Measurements from ENCODE around the gene ARHGEF28.

Gene ARHGEF28

GRCh38 chr5:73908395-73908794 lies 282.4 kb downstream of the ARHGEF28 start:
- no peak for DNase-seq (ENCODE audit: insufficient read length, low spot score)
- TF ChIP-seq CTCF (IDR thresholded peaks at IDR 0.05; ENCODE audit: insufficient read depth, missing control alignments): no peak
- FAIRE-seq: no peak

DNA sequence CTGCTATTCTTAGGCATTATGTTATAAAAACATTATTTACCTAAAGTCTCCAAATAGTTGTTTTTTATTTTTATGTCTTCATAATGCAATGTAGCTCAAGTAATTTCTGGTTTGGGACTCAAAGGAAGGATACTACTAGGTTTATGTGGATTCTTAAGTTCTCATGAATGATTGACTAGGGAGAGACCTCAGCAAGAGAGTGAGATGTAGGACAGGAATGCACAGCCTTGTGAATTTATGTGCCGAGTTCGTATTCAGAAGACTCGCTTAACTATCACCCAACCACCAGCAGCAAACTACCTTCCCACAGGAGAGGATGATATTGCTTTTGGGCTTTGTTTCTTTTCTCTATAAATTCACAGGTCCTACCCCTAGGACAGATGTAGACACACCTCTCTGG lies 282.9 kb downstream of the ARHGEF28 start:
- no peak for TF ChIP-seq CTCF (IDR thresholded peaks at IDR 0.05; ENCODE audit: insufficient read depth, missing control alignments)
- DNase-seq (ENCODE audit: insufficient read length, low spot score): no peak
- no peak for FAIRE-seq

DNA sequence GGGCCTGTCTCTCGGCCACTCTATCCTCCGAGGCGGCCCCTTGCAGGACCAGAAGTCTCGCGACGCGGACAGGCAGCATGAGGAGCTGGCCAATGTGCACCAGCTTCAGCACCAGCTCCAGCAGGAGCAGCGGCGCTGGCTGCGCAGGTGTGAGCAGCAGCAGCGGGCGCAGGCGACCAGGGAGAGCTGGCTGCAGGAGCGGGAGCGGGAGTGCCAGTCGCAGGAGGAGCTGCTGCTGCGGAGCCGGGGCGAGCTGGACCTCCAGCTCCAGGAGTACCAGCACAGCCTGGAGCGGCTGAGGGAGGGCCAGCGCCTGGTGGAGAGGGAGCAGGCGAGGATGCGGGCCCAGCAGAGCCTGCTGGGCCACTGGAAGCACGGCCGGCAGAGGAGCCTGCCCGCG lies 283.5 kb downstream of the ARHGEF28 start:
- no peak for TF ChIP-seq CTCF (IDR thresholded peaks at IDR 0.05; ENCODE audit: insufficient read depth, missing control alignments)
- FAIRE-seq: no peak

GRCh38 chr5:73911761-73912393 lies 285.9 kb downstream of the ARHGEF28 start:
- DNase-seq (ENCODE audit: insufficient read length, low spot score): no peak
- no peak for TF ChIP-seq CTCF (IDR thresholded peaks at IDR 0.05; ENCODE audit: insufficient read depth, missing control alignments)
- peak; percentile 6 for FAIRE-seq

More for the DNA sequence above, 283.5 kb downstream of the ARHGEF28 start:
- no peak for DNase-seq (ENCODE audit: insufficient read length, low spot score)

- FAIRE-seq: peak; percentile 89
- no peak for DNase-seq (ENCODE audit: insufficient read length, low spot score)
- no peak for TF ChIP-seq CTCF (IDR thresholded peaks at IDR 0.05; ENCODE audit: insufficient read depth, missing control alignments)
Observed at GRCh38 chr5:73912821-73913271, 286.9 kb downstream of the ARHGEF28 start.

GRCh38 chr5:73913971-73914370 lies 288.0 kb downstream of the ARHGEF28 start:
- FAIRE-seq (no peak), DNase-seq (ENCODE audit: insufficient read length, low spot score) (no peak)
- no peak for TF ChIP-seq CTCF (IDR thresholded peaks at IDR 0.05; ENCODE audit: insufficient read depth, missing control alignments)

GRCh38 chr5:73915345-73915744 lies 289.3 kb downstream of the ARHGEF28 start:
- FAIRE-seq (no peak), DNase-seq (ENCODE audit: insufficient read length, low spot score) (no peak)
- TF ChIP-seq CTCF (IDR thresholded peaks at IDR 0.05; ENCODE audit: insufficient read depth, missing control alignments): no peak

All from D721Med (cell line).